H1 (cell line): Measurements from ENCODE around the gene OR52I1.

Source experiments
- BACH1 ChIP-seq: IDR thresholded peaks from 2 replicates; pipeline ENCODE4 v1.6.1; 2012; ENCODE audit warnings: low read length, improper control_type of control experiment
- BCL11A ChIP-seq, 2 experiments: IDR thresholded peaks; one replicate each; pipeline ENCODE4 v1.6.1; 2011; ENCODE audit warnings: low read depth in 2 of 2, low read length in 2 of 2, mild to moderate bottlenecking in 2 of 2
- CTCF ChIP-seq, 3 experiments: IDR thresholded peaks; 1 replicate in 2 of 3; 2 replicates in 1 of 3; pipeline versions ENCODE4 v1.5.1 to v1.6.1; 2011; ENCODE audit warnings: low read length in 3 of 3, mild to moderate bottlenecking in 3 of 3, inconsistent platforms in 2 of 3, low read depth in 1 of 3, moderate library complexity in 1 of 3; ENCODE audit not compliant: insufficient read depth in 1 of 3; ENCODE audit errors: control extremely low read depth in 1 of 3
- EGR1 ChIP-seq: IDR thresholded peaks from 2 replicates; pipeline ENCODE4 v1.6.1; 2011; ENCODE audit warnings: low read depth, low read length, borderline replicate concordance
- EP300 ChIP-seq, 2 experiments: IDR thresholded peaks; 1 replicate in 1 of 2; 2 replicates in 1 of 2; pipeline ENCODE4 v1.6.1; 2011 to 2012; ENCODE audit warnings: low read depth in 2 of 2, low read length in 2 of 2, mild to moderate bottlenecking in 2 of 2, borderline replicate concordance in 1 of 2, inconsistent platforms in 1 of 2, moderate library complexity in 1 of 2
- EZH2 ChIP-seq: fragments of 200-600 bp; sonication (generic); IDR thresholded peaks from 2 replicates; pipeline ENCODE4 v1.7.1; 2012; ENCODE audit warnings: low read depth, mild to moderate bottlenecking, moderate library complexity, low read length, inconsistent platforms; ENCODE audit not compliant: severe bottlenecking
- GABPA ChIP-seq: IDR thresholded peaks from 2 replicates; pipeline ENCODE4 v1.6.1; 2011; ENCODE audit warnings: mild to moderate bottlenecking, low read length, moderate library complexity, borderline replicate concordance; ENCODE audit not compliant: insufficient read depth
- NANOG ChIP-seq: IDR thresholded peaks from 2 replicates; pipeline ENCODE4 v1.6.1; 2011; ENCODE audit warnings: low read length, low read depth, mild to moderate bottlenecking, inconsistent platforms; ENCODE audit not compliant: insufficient read depth, poor library complexity, severe bottlenecking
- POLR2A ChIP-seq, 2 experiments: IDR thresholded peaks; 1 replicate in 1 of 2; 2 replicates in 1 of 2; pipeline ENCODE4 v1.6.1; 2011; ENCODE audit warnings: low read depth in 2 of 2, low read length in 2 of 2, mild to moderate bottlenecking in 2 of 2; ENCODE audit errors: control extremely low read depth in 1 of 2
- RBBP5 ChIP-seq: IDR thresholded peaks from 2 replicates; pipeline ENCODE4 v1.7.1; 2012; ENCODE audit warnings: low read depth, mild to moderate bottlenecking, inconsistent platforms, low read length, moderate library complexity, borderline replicate concordance
- SUZ12 ChIP-seq: fragments of 200-600 bp; sonication (generic); IDR thresholded peaks from 2 replicates; pipeline ENCODE4 v1.6.1; 2012; ENCODE audit warnings: mild to moderate bottlenecking, inconsistent platforms, low read length, moderate library complexity, mixed read lengths
- TAF1 ChIP-seq: IDR thresholded peaks from 2 replicates; pipeline ENCODE4 v1.6.1; 2011; ENCODE audit warnings: mild to moderate bottlenecking, low read depth, low read length

DNA sequence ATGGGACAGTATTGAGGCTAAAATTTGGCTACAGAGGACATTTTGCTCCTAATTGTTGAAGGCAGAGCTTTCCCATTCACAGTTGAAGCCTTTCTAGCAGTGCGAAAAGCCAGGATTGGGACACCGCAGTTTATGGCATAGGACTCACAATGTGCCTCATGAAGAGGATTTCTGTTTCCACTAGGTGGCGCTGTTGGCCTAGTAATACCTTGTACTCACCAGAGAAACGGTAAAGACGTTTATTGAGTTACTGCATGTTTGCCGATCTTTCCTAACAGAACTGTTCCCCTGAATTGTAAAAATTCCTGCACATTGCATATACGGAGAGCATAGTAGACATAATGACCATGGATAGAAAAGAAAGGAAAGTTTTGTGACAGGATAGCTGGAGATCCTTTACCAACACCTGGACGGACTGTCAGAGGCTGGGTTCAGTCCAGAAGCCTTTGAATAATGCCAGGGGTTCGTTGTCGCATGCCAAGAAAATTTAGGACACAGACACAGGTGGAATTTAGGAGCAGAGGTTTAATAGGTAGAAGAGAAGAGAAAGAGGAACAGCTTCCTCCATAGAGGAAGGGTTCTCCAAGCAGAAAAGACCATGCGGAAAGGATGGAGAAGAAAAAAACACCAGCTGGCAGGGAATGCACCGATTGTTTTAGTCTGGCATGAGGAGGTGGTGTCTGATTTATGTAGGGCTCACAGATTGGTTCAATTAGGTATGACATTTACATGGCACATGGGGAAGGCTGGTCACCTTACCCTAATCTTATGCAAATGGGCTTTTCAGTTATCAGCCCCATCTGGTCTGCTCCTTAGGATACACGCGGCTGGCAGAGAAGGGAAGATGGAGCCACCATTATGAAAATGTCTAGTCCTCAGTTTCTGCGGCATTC lies 32.6 kb downstream of the OR52I1 start:
- TF ChIP-seq EZH2: no peak
- no peak for TF ChIP-seq TAF1
- TF ChIP-seq NANOG: no peak
- TF ChIP-seq EGR1: no peak
- TF ChIP-seq CTCF (IDR thresholded peaks at IDR 0.05; ENCODE audit: control extremely low read depth in 1 of 3, insufficient read depth in 1 of 3, low read depth in 1 of 3, low read length in 3 of 3): peak; percentile 4 to 81 (median 65)
- TF ChIP-seq BCL11A (IDR thresholded peaks at IDR 0.05; ENCODE audit: low read depth in 2 of 2, low read length in 2 of 2): no peak
- no peak for TF ChIP-seq RBBP5
- no peak for TF ChIP-seq POLR2A (IDR thresholded peaks at IDR 0.05; ENCODE audit: control extremely low read depth in 1 of 2, low read depth in 2 of 2, low read length in 2 of 2)
- no peak for TF ChIP-seq BACH1
- no peak for TF ChIP-seq GABPA
- TF ChIP-seq EP300 (IDR thresholded peaks at IDR 0.05; ENCODE audit: borderline replicate concordance in 1 of 2, low read depth in 2 of 2, low read length in 2 of 2): no peak
- TF ChIP-seq SUZ12: no peak
